Subcutaneous abdominal adipose tissue (tissue), 5 donors: ENCODE data around the gene SAV1.
"Not testable (repeated sequence)": the region's sequence is repeated elsewhere in the genome, so short reads cannot be mapped to it uniquely, and the experiment has no call there.

Experiments used
- H3K27ac ChIP-seq: one replicate; pipeline ENCODE4 v1.7.0; 2013; ENCODE audit warnings: low read depth, mild to moderate bottlenecking, inconsistent platforms, low read length, moderate library complexity
- H3K27me3 ChIP-seq, 5 donors: one replicate each; pipeline ENCODE4 v1.7.0; 2013; ENCODE audit warnings: low read length in 5 of 5, inconsistent platforms in 1 of 5; ENCODE audit not compliant: control insufficient read depth in 5 of 5, insufficient read depth in 4 of 5
- H3K36me3 ChIP-seq, 5 donors: one replicate each; pipeline ENCODE4 v1.7.0; 2013; ENCODE audit warnings: low read length in 5 of 5; ENCODE audit not compliant: control insufficient read depth in 5 of 5, insufficient read depth in 5 of 5
- H3K4me1 ChIP-seq, 5 donors: one replicate each; pipeline ENCODE4 v1.7.0; 2013; ENCODE audit warnings: low read length in 5 of 5, mild to moderate bottlenecking in 3 of 5, moderate library complexity in 1 of 5; ENCODE audit not compliant: control insufficient read depth in 5 of 5, insufficient read depth in 5 of 5
- H3K4me3 ChIP-seq, 5 donors: one replicate each; pipeline ENCODE4 v1.7.0; 2013; ENCODE audit warnings: low read length in 5 of 5, low read depth in 1 of 5
- H3K9ac ChIP-seq, 5 donors: one replicate each; pipeline ENCODE4 v1.7.0; 2013; ENCODE audit warnings: low read length in 5 of 5, mild to moderate bottlenecking in 4 of 5, moderate library complexity in 3 of 5
- H3K9me3 ChIP-seq, 5 donors: one replicate each; pipeline ENCODE4 v1.7.0; 2013; ENCODE audit warnings: low read length in 5 of 5; ENCODE audit not compliant: control insufficient read depth in 5 of 5
- donor health status: healthy.
- donor health status: healthy.
- donor health status: healthy.
- donor health status: healthy.
- donor health status: healthy.

SAV1 gene

DNA sequence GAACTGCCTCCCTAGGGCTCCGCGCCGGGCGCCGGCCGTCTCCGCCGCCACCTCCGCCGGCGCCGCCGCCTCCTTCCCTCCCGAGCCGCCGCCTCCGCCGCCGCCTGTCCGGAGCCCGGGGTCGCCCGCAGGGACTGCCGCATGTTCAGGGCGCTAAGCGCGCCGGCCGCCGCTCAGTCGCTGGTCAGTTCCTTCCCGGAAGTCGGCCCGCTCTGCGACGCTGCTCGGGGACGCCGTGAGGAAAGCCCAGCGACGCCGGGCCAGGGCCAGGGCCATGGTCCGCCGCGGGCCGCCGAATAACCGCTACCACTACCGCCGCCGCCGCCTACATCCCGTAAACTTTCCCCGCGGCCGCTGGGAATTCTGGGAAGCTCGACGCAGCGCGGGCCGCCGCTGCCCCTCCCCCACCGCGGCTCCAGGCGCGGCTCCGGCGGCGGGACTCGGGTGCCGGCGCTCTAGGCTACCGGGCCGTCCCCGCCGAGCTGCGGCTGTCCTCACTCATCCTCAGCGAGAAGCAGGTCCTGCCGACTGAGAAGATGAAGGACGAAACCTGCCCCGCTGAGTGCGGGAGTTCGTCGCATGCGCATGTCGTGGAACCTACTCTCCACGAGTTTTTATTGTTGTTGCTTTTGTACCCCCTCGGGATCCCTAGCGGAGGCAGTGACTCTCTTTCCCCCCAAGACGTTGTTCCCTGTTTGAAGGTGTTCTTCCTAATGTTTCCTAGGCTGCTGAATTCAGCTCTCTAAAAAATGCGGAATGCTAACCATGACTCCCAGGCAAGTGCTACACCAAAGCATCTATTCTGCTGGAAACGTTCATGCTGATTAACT, at the start of gene SAV1:
TSS of gene SAV1 (minus strand) at position 311 of the 830 bp plus-strand sequence. CDS start 339 bp downstream, outside the sequence.
- Histone ChIP-seq H3K4me1 (peaks cover 2 to 24% (median 14%) of the 10 kb centered on the region in 5 donors), H3K27ac (peak within 1 kb of the TSS; percentile 97), H3K9me3 (no peaks in the 10 kb centered on the region), H3K4me3 (peak within 1 kb of the TSS; percentile 86 to 97 (median 96)), H3K27me3 (no peaks in the 10 kb centered on the region), H3K9ac (peak within 1 kb of the TSS; percentile 84 to 98 (median 96)), H3K36me3 (peaks cover 0 to 4% (median 3%) of the 10 kb centered on the region in 5 donors)

- H3K4me3 ChIP-seq, result no peak overlapping the region
- no peaks in the 10 kb centered on the region for H3K9me3 ChIP-seq
- peaks cover 0 to 2% (median 0%) of the 10 kb centered on the region in 5 donors for H3K4me1 ChIP-seq
- H3K36me3 ChIP-seq, result peaks cover 8 to 19% (median 9%) of the 10 kb centered on the region in 5 donors
- H3K27ac ChIP-seq, result no peak overlapping the region
- H3K9ac ChIP-seq, result no peak overlapping the region
- no peaks in the 10 kb centered on the region for H3K27me3 ChIP-seq
Observed at GRCh38 chr14:50717811-50718210, 49.7 kb upstream of the SAV1 start.

- H3K9ac ChIP-seq, result no peak overlapping the region
- no peak overlapping the region for H3K4me3 ChIP-seq
Observed at GRCh38 chr14:50714450-50715073, 46.5 kb upstream of the SAV1 start.

DNA sequence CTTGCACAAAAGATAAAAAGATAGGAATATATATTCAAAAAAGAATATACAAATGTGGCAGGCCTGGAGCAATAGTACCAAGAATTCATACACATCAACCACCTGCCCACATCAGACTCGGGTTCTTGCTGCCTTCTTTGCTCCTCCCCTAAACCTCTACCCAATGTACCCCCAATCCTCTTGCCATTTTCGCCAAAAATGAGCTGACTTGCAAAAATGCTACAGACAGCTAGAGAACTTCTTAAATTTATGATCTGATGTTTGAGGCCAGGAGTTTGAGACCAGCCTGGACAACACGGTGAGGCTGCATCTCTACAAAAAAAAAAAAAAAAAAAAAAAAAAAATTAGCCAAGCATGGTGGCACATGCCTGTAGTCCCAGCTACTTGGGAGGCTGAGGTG, 42.9 kb upstream of the SAV1 start:
- Histone ChIP-seq H3K9me3 (no peaks in the 10 kb centered on the region), H3K4me1 (peaks cover 0 to 3% (median 0%) of the 10 kb centered on the region in 5 donors)

More at GRCh38 chr14:50714450-50715073, 46.5 kb upstream of the SAV1 start:
- Histone ChIP-seq H3K36me3 (no peaks in the 10 kb centered on the region), H3K27ac (no peak overlapping the region), H3K4me1 (peaks cover 0 to 3% (median 0%) of the 10 kb centered on the region in 5 donors), H3K9me3 (no peaks in the 10 kb centered on the region), H3K27me3 (no peaks in the 10 kb centered on the region)

DNA sequence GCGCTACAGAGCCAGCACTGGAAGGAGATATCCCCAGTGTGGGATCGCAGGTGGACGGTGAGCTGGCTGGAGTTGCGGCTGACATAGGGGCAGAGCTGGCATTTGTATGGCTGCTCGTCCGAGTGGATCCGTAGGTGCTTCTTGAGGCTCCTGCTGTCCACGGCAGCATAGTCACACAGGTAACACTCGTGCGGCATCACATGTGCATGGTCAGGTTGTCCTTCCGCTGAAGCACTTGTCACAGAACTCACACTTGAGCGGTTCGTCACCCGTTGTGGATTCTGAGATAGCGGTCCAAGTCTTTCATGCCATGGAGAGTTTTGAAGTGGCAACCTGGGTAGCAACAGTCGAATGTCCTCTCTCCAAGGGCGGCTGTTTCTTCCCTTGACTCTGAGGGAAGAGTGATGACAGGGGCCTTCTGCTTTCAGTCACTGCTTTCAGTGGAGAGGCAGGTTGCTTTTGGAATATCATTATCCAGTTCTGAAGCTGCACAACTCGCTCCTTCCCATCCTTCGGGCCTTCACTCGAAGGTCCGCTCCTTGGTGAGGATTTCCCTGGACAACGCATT, 37.0 kb upstream of the SAV1 start:
- no peak overlapping the region for H3K9ac ChIP-seq
- peaks cover 0 to 3% (median 0%) of the 10 kb centered on the region in 5 donors for H3K27me3 ChIP-seq
- H3K36me3 ChIP-seq, result no peaks in the 10 kb centered on the region
- no peak overlapping the region for H3K4me3 ChIP-seq
- H3K27ac ChIP-seq, result no peak overlapping the region
- no peaks in the 10 kb centered on the region for H3K9me3 ChIP-seq
- H3K4me1 ChIP-seq, result no peaks in the 10 kb centered on the region

More for the DNA sequence above, 42.9 kb upstream of the SAV1 start:
- Histone ChIP-seq H3K27ac (no peak overlapping the region), H3K4me3 (no peak overlapping the region), H3K36me3 (no peaks in the 10 kb centered on the region), H3K27me3 (no peaks in the 10 kb centered on the region), H3K9ac (no peak overlapping the region)

DNA sequence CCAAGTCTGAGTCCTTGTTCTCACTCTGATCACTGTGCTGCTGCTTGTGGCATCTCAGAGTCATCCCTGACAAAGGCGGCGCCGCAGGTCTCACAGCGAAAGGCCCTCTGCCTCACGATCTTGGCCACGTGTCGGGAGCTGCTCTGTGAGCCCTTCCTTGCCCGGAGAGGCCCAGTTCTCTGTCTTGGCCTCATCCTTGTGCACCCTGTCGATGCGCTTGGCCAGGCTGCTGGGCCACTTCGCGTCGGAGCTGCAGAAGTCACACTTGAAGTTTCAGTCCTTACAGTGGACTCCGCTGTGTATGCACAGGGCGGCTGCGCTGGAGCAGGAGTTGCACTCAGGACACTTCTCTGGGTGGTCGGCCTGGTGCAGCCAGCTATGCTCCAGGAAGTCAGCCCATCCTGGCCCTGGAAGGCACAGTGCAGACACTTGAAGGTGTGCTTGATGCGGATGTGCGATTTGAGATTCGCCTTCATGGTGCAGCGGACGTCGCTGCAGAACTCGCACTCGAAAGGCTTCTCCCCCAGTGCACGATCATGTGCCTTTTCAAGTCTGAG, 36.4 kb upstream of the SAV1 start:
- Histone ChIP-seq H3K27me3 (peaks cover 0 to 3% (median 0%) of the 10 kb centered on the region in 5 donors), H3K36me3 (no peaks in the 10 kb centered on the region), H3K4me3 (no peak overlapping the region)

DNA sequence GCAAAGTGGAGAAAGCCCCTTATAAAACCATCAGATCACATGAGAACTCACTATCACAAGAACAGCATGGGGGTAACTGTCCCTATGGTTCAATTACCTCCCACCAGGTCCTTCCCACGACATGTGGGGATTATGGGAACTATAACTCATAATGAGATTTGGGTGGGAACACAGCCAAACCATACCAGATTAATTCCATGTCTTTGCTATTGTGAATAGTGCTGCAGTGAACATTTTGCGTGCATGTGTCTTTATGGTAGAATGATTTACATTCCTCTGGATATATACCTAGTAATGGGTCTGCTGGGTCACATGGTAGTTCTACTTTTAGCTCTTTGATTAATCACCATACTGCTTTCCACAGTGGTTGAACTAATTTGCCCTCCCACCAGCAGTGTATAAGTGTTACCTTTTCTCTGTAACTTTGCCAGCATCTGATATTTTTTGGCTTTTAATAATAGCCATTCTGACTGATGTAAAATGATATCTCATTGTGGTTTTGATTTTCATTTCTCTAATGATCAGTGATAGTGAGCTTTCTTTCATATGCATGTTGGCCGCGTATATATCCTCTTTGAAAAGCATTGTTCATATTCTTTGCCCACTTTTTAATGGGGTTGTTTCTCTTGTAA, 29.7 kb upstream of the SAV1 start:
- peaks cover 0 to 3% (median 0%) of the 10 kb centered on the region in 5 donors for H3K27me3 ChIP-seq
- H3K27ac ChIP-seq, result no peak overlapping the region
- H3K4me1 ChIP-seq, result no peaks in the 10 kb centered on the region
- peaks cover 0 to 3% (median 0%) of the 10 kb centered on the region in 5 donors for H3K9me3 ChIP-seq
- no peak overlapping the region for H3K9ac ChIP-seq
- no peaks in the 10 kb centered on the region for H3K36me3 ChIP-seq
- H3K4me3 ChIP-seq, result no peak overlapping the region

More for the DNA sequence above, 36.4 kb upstream of the SAV1 start:
- no peak overlapping the region for H3K9ac ChIP-seq
- H3K4me1 ChIP-seq, result no peaks in the 10 kb centered on the region
- no peaks in the 10 kb centered on the region for H3K9me3 ChIP-seq
- no peak overlapping the region for H3K27ac ChIP-seq

- not testable (repeated sequence) for H3K27me3 ChIP-seq, H3K4me3 ChIP-seq, H3K36me3 ChIP-seq, H3K9me3 ChIP-seq, H3K9ac ChIP-seq, H3K27ac ChIP-seq, H3K4me1 ChIP-seq
Observed at GRCh38 chr14:50694260-50694659, 26.2 kb upstream of the SAV1 start.

- Histone ChIP-seq H3K9me3 (peaks cover 0 to 6% (median 0%) of the 10 kb centered on the region in 5 donors), H3K9ac (no peak overlapping the region), H3K27ac (no peak overlapping the region), H3K36me3 (no peaks in the 10 kb centered on the region), H3K4me3 (no peak overlapping the region), H3K4me1 (no peaks in the 10 kb centered on the region), H3K27me3 (no peaks in the 10 kb centered on the region)
Observed at GRCh38 chr14:50688875-50689274, 20.8 kb upstream of the SAV1 start.
